Lung (tissue), 12 donors: ENCODE measurements around the gene PLEKHA6. TPM values are rescaled to one million over a fixed set of nuclear protein-coding genes. Genes with fewer than 3 reads are reported as not detected.

ENCODE experiments used
- ATAC-seq: fragments of 200-7000 bp; cut with Tn5 transposase; one replicate; pipeline ENCODE4 v1.9.1; 2020; ENCODE audit warnings: moderate number of reproducible peaks; ENCODE audit not compliant: insufficient read depth, low FRiP score
- DNase-seq, 3 donors: peaks; one replicate each; pipeline ENCODE4 v3.0.0-alpha.2; 2013 to 2017
- H3K27ac ChIP-seq, 2 donors: one replicate each; pipeline ENCODE4 v1.5.1; 2013; ENCODE audit warnings: mild to moderate bottlenecking in 2 of 2, moderate library complexity in 2 of 2, control low read depth in 1 of 2, inconsistent platforms in 1 of 2, low read depth in 1 of 2, low read length in 1 of 2
- H3K27me3 ChIP-seq, 3 donors: one replicate each; pipeline ENCODE4 v1.5.1; 2013; ENCODE audit warnings: low read length in 2 of 3; ENCODE audit not compliant: control insufficient read depth in 3 of 3, insufficient read depth in 3 of 3
- H3K36me3 ChIP-seq, 4 donors: one replicate each; pipeline ENCODE4 v1.5.1; 2013; ENCODE audit warnings: low read length in 4 of 4, mild to moderate bottlenecking in 1 of 4, moderate library complexity in 1 of 4; ENCODE audit not compliant: control insufficient read depth in 4 of 4, insufficient read depth in 4 of 4
- H3K4me1 ChIP-seq, 5 donors: one replicate each; pipeline ENCODE4 v1.5.1; 2013; ENCODE audit warnings: low read length in 5 of 5, mild to moderate bottlenecking in 2 of 5, moderate library complexity in 1 of 5; ENCODE audit not compliant: control insufficient read depth in 5 of 5, insufficient read depth in 5 of 5
- H3K4me3 ChIP-seq: one replicate; pipeline ENCODE4 v1.5.1; 2013; ENCODE audit warnings: mild to moderate bottlenecking, control low read depth, moderate library complexity
- H3K9ac ChIP-seq, 2 donors: one replicate each; pipeline ENCODE4 v1.5.1; 2013; ENCODE audit warnings: low read length in 2 of 2, control low read depth in 1 of 2; ENCODE audit not compliant: insufficient read depth in 1 of 2
- H3K9me3 ChIP-seq, 4 donors: one replicate each; pipeline ENCODE4 v1.5.1; 2013; ENCODE audit warnings: low read length in 3 of 4, mild to moderate bottlenecking in 1 of 4, moderate library complexity in 1 of 4; ENCODE audit not compliant: control insufficient read depth in 4 of 4, insufficient read depth in 3 of 4
- WGBS, 2 donors: extraction: QIAGEN DNeasy Blood & Tissue Kit; methylation state at CpG; one replicate each; pipeline ENCODE4 v1.1.7; 2013; 5-methylcytosine and 5-hydroxymethylcytosine counted together
- polyA plus RNA-seq, 2 donors: library from polyadenylated mRNA; stranded (reverse); fragments of 200-250 nt; gene quantifications; one replicate each; pipeline ENCODE4 v1.2.1, GENCODE V29; 2013
- total RNA-seq, 2 donors: library from RNA; depleted of rRNA in 1 of 2; stranded (reverse); fragments of >200 nt in 1 of 2; gene quantifications; one replicate each; pipeline ENCODE4 v1.2.1, GENCODE V29; 2014 to 2021
- TF ChIP-seq, protein P1 (sequence below): IDR thresholded peaks from 2 replicates; pipeline ENCODE4 v1.5.1; 2012; ENCODE audit warnings: mild to moderate bottlenecking; ENCODE audit errors: control extremely low read depth, extremely low read depth
- donor health status: control.
- donor health status: control.
- donor health status: Bipolar disorder and iron deficiency.
- donor health status: healthy.
- donor health status: DM: yes; HTN: yes; CAD: no.

PLEKHA6 gene
- total and polyA plus RNA-seq, 4 donors = 0.88 to 10.5 (median 3.3) TPM

DNA sequence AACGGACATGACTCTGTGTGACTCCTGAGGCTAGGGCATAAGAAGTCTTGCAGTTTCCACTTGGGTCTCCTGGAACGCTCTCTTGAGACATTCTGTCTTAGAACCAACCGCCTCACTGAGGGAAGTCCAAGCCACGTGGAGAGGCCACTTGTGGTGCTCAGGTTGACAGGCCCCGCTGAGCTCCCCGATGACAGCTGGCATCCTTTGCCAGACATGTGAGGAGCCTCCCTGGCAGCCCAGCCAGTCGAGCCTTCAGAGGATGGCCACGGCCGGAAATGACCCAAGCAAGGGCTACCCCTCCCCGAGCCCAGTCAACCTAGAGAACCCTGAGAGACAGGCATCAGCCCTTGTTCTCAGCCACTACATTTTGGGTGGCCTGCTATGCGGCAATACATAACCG, 20.7 kb downstream of the PLEKHA6 start:
- TF ChIP-seq, protein P1, sequence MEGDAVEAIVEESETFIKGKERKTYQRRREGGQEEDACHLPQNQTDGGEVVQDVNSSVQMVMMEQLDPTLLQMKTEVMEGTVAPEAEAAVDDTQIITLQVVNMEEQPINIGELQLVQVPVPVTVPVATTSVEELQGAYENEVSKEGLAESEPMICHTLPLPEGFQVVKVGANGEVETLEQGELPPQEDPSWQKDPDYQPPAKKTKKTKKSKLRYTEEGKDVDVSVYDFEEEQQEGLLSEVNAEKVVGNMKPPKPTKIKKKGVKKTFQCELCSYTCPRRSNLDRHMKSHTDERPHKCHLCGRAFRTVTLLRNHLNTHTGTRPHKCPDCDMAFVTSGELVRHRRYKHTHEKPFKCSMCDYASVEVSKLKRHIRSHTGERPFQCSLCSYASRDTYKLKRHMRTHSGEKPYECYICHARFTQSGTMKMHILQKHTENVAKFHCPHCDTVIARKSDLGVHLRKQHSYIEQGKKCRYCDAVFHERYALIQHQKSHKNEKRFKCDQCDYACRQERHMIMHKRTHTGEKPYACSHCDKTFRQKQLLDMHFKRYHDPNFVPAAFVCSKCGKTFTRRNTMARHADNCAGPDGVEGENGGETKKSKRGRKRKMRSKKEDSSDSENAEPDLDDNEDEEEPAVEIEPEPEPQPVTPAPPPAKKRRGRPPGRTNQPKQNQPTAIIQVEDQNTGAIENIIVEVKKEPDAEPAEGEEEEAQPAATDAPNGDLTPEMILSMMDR = no peak
- Histone ChIP-seq H3K27me3 (no peaks in the 10 kb centered on the region), H3K36me3 (no peaks in the 10 kb centered on the region), H3K9me3 (no peaks in the 10 kb centered on the region), H3K27ac (no peak overlapping the region), H3K4me3 (no peak overlapping the region), H3K4me1 (peaks cover 0 to 73% (median 26%) of the 10 kb centered on the region in 5 donors), H3K9ac (no peak overlapping the region)
- DNase-seq (no peak), ATAC-seq (no peak)
- 90 to 94% methylated on average over 12 of the region's 12 CpGs for WGBS, 2 donors

DNA sequence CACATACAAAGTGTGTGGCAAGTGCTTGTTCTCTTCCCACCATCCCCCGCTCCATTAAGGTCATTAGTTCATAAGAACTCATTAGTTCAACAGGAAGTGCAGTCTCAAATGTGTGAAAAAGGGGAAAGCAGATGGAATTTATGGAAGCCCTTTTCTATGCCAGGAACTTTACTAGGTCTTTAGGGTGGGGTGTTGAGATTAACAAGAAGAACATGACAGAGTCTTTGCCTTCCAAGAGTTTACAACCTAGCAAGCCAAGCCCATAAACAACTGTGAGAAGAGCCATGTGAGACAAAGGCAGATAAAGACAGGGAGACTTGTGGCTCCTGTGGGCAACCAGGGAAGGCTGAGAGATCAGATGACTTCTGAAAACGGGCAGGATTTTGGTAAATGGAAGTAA, 21.4 kb downstream of the PLEKHA6 start:
- Histone ChIP-seq H3K36me3 (no peaks in the 10 kb centered on the region), H3K27me3 (no peaks in the 10 kb centered on the region), H3K27ac (no peak overlapping the region), H3K4me3 (no peak overlapping the region), H3K9ac (no peak overlapping the region), H3K9me3 (no peaks in the 10 kb centered on the region), H3K4me1 (peaks cover 0 to 79% (median 26%) of the 10 kb centered on the region in 5 donors)
- ATAC-seq = no peak
- TF ChIP-seq, protein P1 = no peak
- DNase-seq = peak in 2 of 3 donors; percentile 63 to 73
- WGBS, 2 donors = 60 to 77% methylated on average over 2 of the region's 2 CpGs

GRCh38 chr1:204337583-204337982, 22.1 kb downstream of the PLEKHA6 start:
- DNase-seq (no peak), ATAC-seq (no peak)
- Histone ChIP-seq H3K9me3 (no peaks in the 10 kb centered on the region), H3K27ac (no peak overlapping the region), H3K4me3 (no peak overlapping the region), H3K27me3 (no peaks in the 10 kb centered on the region), H3K4me1 (peaks cover 0 to 87% (median 33%) of the 10 kb centered on the region in 5 donors), H3K9ac (no peak overlapping the region), H3K36me3 (no peaks in the 10 kb centered on the region)
- 89 to 94% methylated on average over 6 of the region's 6 CpGs for WGBS, 2 donors
- TF ChIP-seq, protein P1 = no peak

- ATAC-seq (no peak), DNase-seq (peak; percentile 25 to 58 (median 56))
- Histone ChIP-seq H3K9me3 (no peaks in the 10 kb centered on the region), H3K4me1 (peaks cover 0 to 92% (median 39%) of the 10 kb centered on the region in 5 donors), H3K27ac (no peak overlapping the region), H3K4me3 (no peak overlapping the region), H3K36me3 (no peaks in the 10 kb centered on the region), H3K9ac (no peak overlapping the region), H3K27me3 (no peaks in the 10 kb centered on the region)
- WGBS, 2 donors = 78 to 90% methylated on average over 3 of the region's 3 CpGs
- TF ChIP-seq, protein P1 = no peak
Measured at GRCh38 chr1:204337036-204337429, 22.7 kb downstream of the PLEKHA6 start.
